Astrocyte (in vitro differentiated cells and primary cell): ENCODE data around the gene TMC4. TPM values are rescaled to one million over a fixed set of nuclear protein-coding genes. Genes with fewer than 3 reads are reported as not detected.
A peak's percentile ranks its signal among the peaks of the same experiment; 100 is the strongest.

Experiments used
- DNase-seq: peaks from one replicate; pipeline ENCODE4 v3.0.0-alpha.2; 2010; ENCODE audit warnings: low read depth
- FAIRE-seq: peaks from 2 replicates; lab custom pipeline; 2011; peaks lifted over from hg19 to GRCh38; lab: Jason Lieb, UNC
- H2AFZ ChIP-seq: 2 replicates; pipeline ENCODE4 v1.6.0; 2012; ENCODE audit warnings: low read depth, low read length, inconsistent platforms
- H3K27ac ChIP-seq: 2 replicates; pipeline ENCODE4 v1.5.1; 2011; ENCODE audit warnings: low read depth, low read length, inconsistent platforms
- H3K27me3 ChIP-seq: 2 replicates; pipeline ENCODE4 v1.6.0; 2011; ENCODE audit warnings: low read length, inconsistent platforms; ENCODE audit not compliant: insufficient read depth
- H3K36me3 ChIP-seq: 2 replicates; pipeline ENCODE4 v1.5.1; 2011; ENCODE audit warnings: low read length, inconsistent platforms; ENCODE audit not compliant: insufficient read depth
- H3K4me1 ChIP-seq: 2 replicates; pipeline ENCODE4 v1.5.1; 2011; ENCODE audit warnings: low read length, inconsistent platforms; ENCODE audit not compliant: insufficient read depth
- H3K4me2 ChIP-seq: 2 replicates; pipeline ENCODE4 v1.6.0; 2012; ENCODE audit warnings: low read length, inconsistent platforms
- H3K4me3 ChIP-seq: 2 replicates; pipeline ENCODE4 v1.5.1; 2011; ENCODE audit warnings: low read depth, mild to moderate bottlenecking, low read length, inconsistent platforms; ENCODE audit not compliant: insufficient read depth
- H3K79me2 ChIP-seq: 2 replicates; pipeline ENCODE4 v1.6.0; 2012; ENCODE audit warnings: mild to moderate bottlenecking, low read length, inconsistent platforms; ENCODE audit not compliant: insufficient read depth
- H3K9ac ChIP-seq: 2 replicates; pipeline ENCODE4 v1.6.0; 2012; ENCODE audit warnings: mild to moderate bottlenecking, low read length, inconsistent platforms
- H3K9me3 ChIP-seq: 2 replicates; pipeline ENCODE4 v1.5.1; 2012; ENCODE audit warnings: low read depth, mild to moderate bottlenecking, low read length, inconsistent platforms; ENCODE audit not compliant: insufficient read depth
- H4K20me1 ChIP-seq: 2 replicates; pipeline ENCODE4 v1.6.0; 2012; ENCODE audit warnings: low read length, inconsistent platforms; ENCODE audit not compliant: insufficient read depth
- H3K27ac Mint-ChIP-seq: one replicate; pipeline ENCODE4 v1.8.0; 2021; ENCODE audit warnings: mild to moderate bottlenecking, mixed read lengths; ENCODE audit not compliant: unreplicated experiment
- H3K27me3 Mint-ChIP-seq: one replicate; pipeline ENCODE4 v1.8.0; 2021; ENCODE audit warnings: low read depth, mixed read lengths; ENCODE audit not compliant: unreplicated experiment
- H3K36me3 Mint-ChIP-seq: one replicate; pipeline ENCODE4 v1.8.0; 2021; ENCODE audit warnings: low read depth, mixed read lengths; ENCODE audit not compliant: unreplicated experiment
- H3K4me1 Mint-ChIP-seq: one replicate; pipeline ENCODE4 v1.8.0; 2021; ENCODE audit warnings: low read depth, mixed read lengths; ENCODE audit not compliant: unreplicated experiment
- H3K4me3 Mint-ChIP-seq: one replicate; pipeline ENCODE4 v1.8.0; 2021; ENCODE audit warnings: mild to moderate bottlenecking, moderate library complexity, mixed read lengths; ENCODE audit not compliant: unreplicated experiment
- H3K9me3 Mint-ChIP-seq: one replicate; pipeline ENCODE4 v1.8.0; 2021; ENCODE audit warnings: mild to moderate bottlenecking, mixed read lengths; ENCODE audit not compliant: unreplicated experiment
- CTCF ChIP-seq: IDR thresholded peaks from 2 replicates; pipeline ENCODE4 v1.5.1; 2011; ENCODE audit warnings: low read depth, mild to moderate bottlenecking, inconsistent platforms, low read length, moderate library complexity; ENCODE audit not compliant: insufficient read depth
- EZH2 ChIP-seq: IDR thresholded peaks from 2 replicates; pipeline ENCODE4 v1.6.1; 2012; ENCODE audit warnings: mild to moderate bottlenecking, low read length, inconsistent platforms; ENCODE audit not compliant: insufficient read depth
- total RNA-seq: library from RNA; stranded (reverse); gene quantifications from 2 replicates; pipeline ENCODE4 v1.2.1, GENCODE V29; 2021

Gene TMC4
- total RNA-seq, 1 donor from 2014 or later, result 1.9 TPM

- Histone ChIP-seq H3K4me3 (no peak overlapping the region), H3K4me1 (no peaks in the 10 kb centered on the region), H3K36me3 (peaks cover 7% of the 10 kb centered on the region), H3K27ac (no peak overlapping the region), H3K27me3 (no peaks in the 10 kb centered on the region), H3K4me2 (no peak overlapping the region), H3K79me2 (no peaks in the 10 kb centered on the region), H3K9me3 (no peaks in the 10 kb centered on the region), H4K20me1 (no peaks in the 10 kb centered on the region), H3K9ac (no peak overlapping the region), H2AFZ (no peak overlapping the region)
- DNase-seq, result no peak
- TF ChIP-seq CTCF (no peak), EZH2 (no peak)
- Mint-ChIP-seq H3K36me3 (peaks cover 17% of the 10 kb centered on the region), H3K27me3 (no peaks in the 10 kb centered on the region), H3K4me1 (no peaks in the 10 kb centered on the region), H3K9me3 (no peaks in the 10 kb centered on the region), H3K27ac (no peak overlapping the region), H3K4me3 (no peak overlapping the region)
- no peak for FAIRE-seq
Observed at GRCh38 chr19:54127688-54128440, 45.1 kb downstream of the TMC4 start.

GRCh38 chr19:54125713-54126112, 47.2 kb downstream of the TMC4 start:
- Mint-ChIP-seq H3K27ac (no peak overlapping the region), H3K4me3 (peak overlapping the region; percentile 34), H3K9me3 (no peaks in the 10 kb centered on the region), H3K27me3 (no peaks in the 10 kb centered on the region), H3K36me3 (peaks cover 13% of the 10 kb centered on the region), H3K4me1 (no peaks in the 10 kb centered on the region)
- TF ChIP-seq EZH2 (no peak), CTCF (no peak)
- H3K4me1 ChIP-seq, result no peaks in the 10 kb centered on the region
- no peaks in the 10 kb centered on the region for H3K9me3 ChIP-seq
- no peaks in the 10 kb centered on the region for H4K20me1 ChIP-seq
- no peak overlapping the region for H3K4me2 ChIP-seq
- H3K36me3 ChIP-seq, result peaks cover 4% of the 10 kb centered on the region
- no peak overlapping the region for H2AFZ ChIP-seq
- FAIRE-seq (no peak), DNase-seq (no peak)
- no peak overlapping the region for H3K27ac ChIP-seq
- no peaks in the 10 kb centered on the region for H3K27me3 ChIP-seq
- no peak overlapping the region for H3K9ac ChIP-seq
- no peak overlapping the region for H3K4me3 ChIP-seq
- H3K79me2 ChIP-seq, result no peaks in the 10 kb centered on the region

GRCh38 chr19:54124393-54124792, 48.6 kb downstream of the TMC4 start:
- H3K4me1 Mint-ChIP-seq, result no peaks in the 10 kb centered on the region
- Histone ChIP-seq H3K27me3 (no peaks in the 10 kb centered on the region), H3K36me3 (peaks cover 4% of the 10 kb centered on the region), H3K4me1 (no peaks in the 10 kb centered on the region), H3K4me3 (no peak overlapping the region), H2AFZ (no peak overlapping the region), H3K27ac (no peak overlapping the region), H3K9ac (no peak overlapping the region), H3K4me2 (no peak overlapping the region), H3K9me3 (no peaks in the 10 kb centered on the region), H3K79me2 (no peaks in the 10 kb centered on the region), H4K20me1 (no peaks in the 10 kb centered on the region)
- no peak overlapping the region for H3K4me3 Mint-ChIP-seq
- no peaks in the 10 kb centered on the region for H3K27me3 Mint-ChIP-seq
- FAIRE-seq (no peak), DNase-seq (no peak)
- H3K27ac Mint-ChIP-seq, result peak overlapping the region; percentile 26
- TF ChIP-seq CTCF (no peak), EZH2 (no peak)
- peaks cover 12% of the 10 kb centered on the region for H3K36me3 Mint-ChIP-seq
- no peaks in the 10 kb centered on the region for H3K9me3 Mint-ChIP-seq
